Right lobe of liver (tissue), 6 donors: Measurements from ENCODE around the gene KIF20B. TPM values are rescaled to one million over a fixed set of nuclear protein-coding genes. Genes with fewer than 3 reads are reported as not detected.

Source experiments
- ATAC-seq, 4 donors: fragments of 200-7000 bp; cut with Tn5 transposase; one replicate each; pipeline ENCODE4 v1.9.1; 2020; ENCODE audit warnings: mild to moderate bottlenecking in 4 of 4, moderate library complexity in 4 of 4
- DNase-seq, 3 donors: peaks; one replicate each; pipeline ENCODE4 v3.0.0-alpha.2; 2020
- H3K27ac ChIP-seq, 3 donors: fragments of 200-600 bp; one replicate each; pipeline ENCODE4 v1.8.0; 2022
- H3K27me3 ChIP-seq, 2 donors: fragments of 200-600 bp; one replicate each; pipeline ENCODE4 v1.8.0; 2022
- H3K36me3 ChIP-seq, 4 donors: fragments of 200-600 bp; sonication (generic) in 1 of 4; one replicate each; pipeline versions ENCODE4 v1.5.1 to v1.8.0; 2017 to 2022; ENCODE audit warnings: control low read depth in 1 of 4
- H3K4me1 ChIP-seq, 4 donors: fragments of 200-600 bp; sonication (generic) in 1 of 4; one replicate each; pipeline versions ENCODE4 v1.5.1 to v1.8.0; 2017 to 2022; ENCODE audit warnings: control low read depth in 1 of 4
- H3K4me3 ChIP-seq, 3 donors: fragments of 200-600 bp; one replicate each; pipeline ENCODE4 v1.8.0; 2022
- H3K9me3 ChIP-seq, 4 donors: fragments of 200-600 bp; sonication (generic) in 1 of 4; one replicate each; pipeline versions ENCODE4 v1.5.1 to v1.8.0; 2017 to 2022; ENCODE audit warnings: control low read depth in 1 of 4
- CTCF ChIP-seq, 4 donors: fragments of 200-600 bp in 3 of 4; fragments of 450-650 bp in 1 of 4; IDR thresholded peaks; one replicate each; pipeline versions ENCODE4 v1.5.1 to v1.8.0; 2016 to 2022; ENCODE audit warnings: antibody characterized with exemption in 4 of 4, mild to moderate bottlenecking in 2 of 4
- POLR2A ChIP-seq: fragments of 450-650 bp; IDR thresholded peaks from one replicate; pipeline ENCODE4 v1.6.1; 2017; ENCODE audit warnings: antibody characterized with exemption, mild to moderate bottlenecking
- WGBS: methylation state at CpG from one replicate; pipeline ENCODE4 v1.1.6; 2018; ENCODE audit warnings: low coverage, low lambda C conversion rate; ENCODE audit not compliant: insufficient coverage; ENCODE audit errors: missing lambda C conversion rate; 5-methylcytosine and 5-hydroxymethylcytosine counted together
- intact Hi-C, 2 donors: fragments of 100-400 bp; cut with DNase I; formaldehyde crosslinking; loops; one replicate each; pipeline versions ENCODE4 v1.11.2 to v1.14.1; 2022
- long read RNA-seq: library from polyadenylated mRNA; unstranded; transcript quantifications from one replicate; pipeline ENCODE4 v2.0.0, GENCODE V29; 2019
- total RNA-seq, 6 experiments: library from RNA; depleted of rRNA in 2 of 6; stranded (reverse); fragments of >200 nt in 2 of 6; fragmentation: NEBNext Ultra II Directional in 3 of 6; extraction: Animal tissue kit (Norgen Biotek cat#: 25700) in 3 of 6; gene quantifications; one replicate each; pipeline versions ENCODE4 v1.1.0 to v1.2.4, GENCODE V29; 2016 to 2023
- donor health status: DM: no; HTN: yes; CAD: no.
- donor health status: DM: no; HTN: no; CAD: no.
- donor health status: DM: no; HTN: no; CAD: no.
- donor health status: DM: no; HTN: yes; CAD: no.
- donor health status: DM: no; HTN: yes; CAD: no.

KIF20B gene
- total RNA-seq, result 1 to 10 TPM in 5 of 6 experiments, under 1 TPM in 1; 0.97 to 3.4 (median 1.7) TPM
- long read RNA-seq, result 0 reads

GRCh38 chr10:89701242-89702120 lies at the start of gene KIF20B:
Gene KIF20B (plus strand): TSS chr10:89701590. CDS start chr10:89705295, 3,705 bp downstream.
- intact Hi-C loops, result no loop called here

DNA sequence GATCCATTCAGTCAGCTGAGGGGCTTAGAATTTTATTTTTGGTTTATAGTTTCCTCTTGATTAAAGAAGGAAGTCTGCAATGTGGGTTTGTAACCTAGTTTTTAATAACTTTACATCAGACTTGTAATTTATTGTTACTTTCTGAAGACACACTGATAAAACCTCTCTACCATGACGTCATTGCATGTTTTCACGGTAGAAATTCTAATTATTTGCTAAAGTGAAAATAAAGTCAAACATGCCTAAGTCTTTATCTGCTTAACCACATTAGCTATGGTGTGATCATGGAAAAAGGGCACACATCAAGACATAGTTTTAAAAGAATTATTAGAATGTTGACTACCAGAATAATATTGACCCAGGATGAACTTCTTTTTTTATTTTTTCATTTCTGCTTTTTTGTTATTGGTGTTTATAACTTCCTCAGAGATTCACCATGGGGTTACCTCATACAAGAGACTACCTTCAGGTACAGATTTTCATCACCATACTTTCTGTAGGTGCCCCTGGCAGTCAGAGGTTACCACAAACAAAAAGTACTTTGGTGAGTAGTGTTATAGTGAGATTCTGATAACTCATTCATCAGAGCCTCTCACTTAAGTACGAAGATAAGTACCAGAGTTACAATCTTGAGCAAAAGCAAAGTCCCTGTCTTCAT lies 49.3 kb upstream of the KIF20B start:
- H3K4me1 ChIP-seq, result peaks cover 0 to 20% (median 8%) of the 10 kb centered on the region in 4 donors
- WGBS, result 61% methylated on average over 3 of the region's 3 CpGs
- intact Hi-C loops, result no loop called here
- ATAC-seq (no peak), DNase-seq (no peak)
- no peak overlapping the region for H3K4me3 ChIP-seq
- no peaks in the 10 kb centered on the region for H3K27me3 ChIP-seq
- H3K27ac ChIP-seq, result no peak overlapping the region
- H3K9me3 ChIP-seq, result no peaks in the 10 kb centered on the region
- H3K36me3 ChIP-seq, result no peaks in the 10 kb centered on the region
- TF ChIP-seq POLR2A (no peak), CTCF (IDR thresholded peaks at IDR 0.05) (no peak)

More at GRCh38 chr10:89701242-89702120, at the start of gene KIF20B:
- no peaks in the 10 kb centered on the region for H3K27me3 ChIP-seq
- under 1% methylated on average over 38 of the region's 48 CpGs for WGBS
- peak; percentile 96 to 98 (median 97) for DNase-seq
- TF ChIP-seq CTCF (IDR thresholded peaks at IDR 0.05), result peak; percentile 44 to 61 (median 54)
- TF ChIP-seq POLR2A, result peak; percentile 90
- peak within 1 kb of the TSS; percentile 52 to 68 (median 64) for H3K4me3 ChIP-seq
- peak within 1 kb of the TSS; percentile 48 to 90 (median 84) for H3K27ac ChIP-seq
- peaks cover 0 to 11% (median 6%) of the 10 kb centered on the region in 4 donors for H3K4me1 ChIP-seq
- ATAC-seq, result peak; percentile 97 to 99 (median 98)
- H3K36me3 ChIP-seq, result no peaks in the 10 kb centered on the region
- H3K9me3 ChIP-seq, result no peaks in the 10 kb centered on the region

DNA sequence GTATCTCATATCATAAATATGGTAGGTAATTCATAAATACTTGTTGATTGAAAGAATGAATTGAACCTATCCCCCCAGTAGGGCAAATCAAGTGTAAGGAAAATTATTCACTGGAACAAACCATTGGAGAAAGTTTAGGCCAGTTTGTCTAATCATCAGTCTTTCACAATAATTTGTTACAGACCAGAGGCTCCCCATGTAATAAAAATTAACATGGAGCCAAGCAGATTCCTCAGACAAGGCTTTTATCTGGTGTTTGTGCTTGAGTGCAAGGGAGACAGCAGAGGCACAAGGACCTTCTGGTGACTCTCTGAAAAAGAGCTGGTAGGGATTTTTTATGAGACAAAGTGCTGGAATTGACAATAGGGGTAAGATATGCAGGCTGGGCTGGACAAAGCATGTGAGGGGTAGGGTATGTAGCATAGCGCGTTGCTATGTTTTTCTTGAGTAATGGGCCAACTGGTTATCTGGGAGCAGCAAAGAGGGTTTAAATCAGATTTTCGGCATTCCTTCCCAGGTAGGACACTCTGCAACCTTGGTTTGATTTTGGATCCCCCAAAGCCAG lies 48.5 kb upstream of the KIF20B start:
- ATAC-seq (no peak), DNase-seq (no peak)
- no peaks in the 10 kb centered on the region for H3K27me3 ChIP-seq
- intact Hi-C loops, result no loop called here
- H3K9me3 ChIP-seq, result no peaks in the 10 kb centered on the region
- WGBS, result 96% methylated on average over 3 of the region's 3 CpGs
- H3K36me3 ChIP-seq, result no peaks in the 10 kb centered on the region
- H3K4me1 ChIP-seq, result peaks cover 0 to 18% (median 8%) of the 10 kb centered on the region in 4 donors
- H3K4me3 ChIP-seq, result no peak overlapping the region
- TF ChIP-seq CTCF (IDR thresholded peaks at IDR 0.05), result no peak
- TF ChIP-seq POLR2A, result no peak
- H3K27ac ChIP-seq, result no peak overlapping the region

- no peak overlapping the region for H3K4me3 ChIP-seq
- DNase-seq (no peak), ATAC-seq (no peak)
- H3K4me1 ChIP-seq, result peaks cover 0 to 15% (median 8%) of the 10 kb centered on the region in 4 donors
- intact Hi-C loops, result no loop called here
- no peaks in the 10 kb centered on the region for H3K27me3 ChIP-seq
- H3K36me3 ChIP-seq, result no peaks in the 10 kb centered on the region
- no peaks in the 10 kb centered on the region for H3K9me3 ChIP-seq
- H3K27ac ChIP-seq, result no peak overlapping the region
- TF ChIP-seq POLR2A (no peak), CTCF (IDR thresholded peaks at IDR 0.05) (no peak)
- WGBS, result 60% methylated on average over 6 of the region's 6 CpGs
Observed at GRCh38 chr10:89653410-89653869, 48.0 kb upstream of the KIF20B start.
